NT2/D1 (cell line): ENCODE results near the gene NKX6-2.
A peak's percentile ranks its signal among the peaks of the same experiment; 100 is the strongest.

Source experiments
- DNase-seq: peaks from one replicate; pipeline ENCODE4 v3.0.0-alpha.2; 2011; ENCODE audit warnings: low read depth, low spot score
- H3K27me3 ChIP-seq: 2 replicates; pipeline ENCODE4 v1.6.0; 2011; ENCODE audit warnings: mild to moderate bottlenecking; ENCODE audit not compliant: insufficient read length, insufficient read depth
- H3K36me3 ChIP-seq: 2 replicates; pipeline ENCODE4 v1.6.1; 2011; ENCODE audit warnings: mild to moderate bottlenecking, low read length, mixed read lengths; ENCODE audit not compliant: insufficient read depth, insufficient read length
- H3K4me1 ChIP-seq: 2 replicates; pipeline ENCODE4 v1.5.1; 2011; ENCODE audit not compliant: insufficient read depth, insufficient read length
- H3K4me3 ChIP-seq: 2 replicates; pipeline ENCODE4 v1.5.1; 2011; ENCODE audit warnings: low read depth; ENCODE audit not compliant: insufficient read length
- H3K9ac ChIP-seq: 2 replicates; pipeline ENCODE4 v1.6.0; 2011; ENCODE audit warnings: low read depth; ENCODE audit not compliant: insufficient read length
- H3K9me3 ChIP-seq: 2 replicates; pipeline ENCODE4 v1.5.1; 2011; ENCODE audit warnings: mild to moderate bottlenecking, low read length; ENCODE audit not compliant: insufficient read depth
- SUZ12 ChIP-seq: IDR thresholded peaks from 2 replicates; pipeline ENCODE4 v1.6.1; 2011; ENCODE audit not compliant: insufficient read length, insufficient read depth; ENCODE audit errors: extremely low read depth
- YY1 ChIP-seq: IDR thresholded peaks from 2 replicates; pipeline ENCODE4 v1.6.1; 2011; ENCODE audit not compliant: insufficient read length, insufficient read depth
- ZNF274 ChIP-seq: IDR thresholded peaks from 2 replicates; pipeline ENCODE4 v1.6.1; 2011; ENCODE audit warnings: mild to moderate bottlenecking, low read depth, low read length

The NKX6-2 gene

GRCh38 chr10:132737390-132738048 lies 48.4 kb downstream of the NKX6-2 start:
- TF ChIP-seq SUZ12 (no peak), YY1 (no peak), ZNF274 (no peak)
- H3K4me1 ChIP-seq: peaks cover 19% of the 10 kb centered on the region
- no peaks in the 10 kb centered on the region for H3K27me3 ChIP-seq
- no peak overlapping the region for H3K4me3 ChIP-seq
- no peak overlapping the region for H3K9ac ChIP-seq
- H3K36me3 ChIP-seq: peaks cover 2% of the 10 kb centered on the region
- no peaks in the 10 kb centered on the region for H3K9me3 ChIP-seq
- DNase-seq: no peak

DNA sequence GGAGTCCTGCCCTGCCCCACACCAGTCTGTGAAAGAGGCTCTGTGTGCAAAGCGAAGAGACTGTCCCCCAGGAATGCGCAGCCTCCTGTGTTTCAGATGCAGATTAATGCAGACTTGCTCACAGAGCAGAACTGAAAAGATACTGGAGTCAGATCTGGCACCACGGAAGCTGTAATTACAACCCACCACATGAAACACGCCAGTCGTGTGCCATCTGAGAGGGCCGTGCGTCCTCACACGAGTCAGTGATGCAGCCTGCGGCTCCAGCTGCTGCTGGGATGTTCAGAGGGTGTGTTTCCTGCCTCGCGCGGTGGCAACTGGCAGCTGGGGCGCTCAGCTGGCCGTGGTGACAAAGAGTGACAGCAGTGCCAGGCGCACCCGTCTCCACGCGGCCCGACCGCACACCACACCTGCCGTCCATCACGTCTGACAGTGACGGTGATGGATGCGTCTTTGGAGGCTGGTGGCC lies 50.0 kb downstream of the NKX6-2 start:
- no peak for TF ChIP-seq SUZ12
- no peak for TF ChIP-seq YY1
- no peak for TF ChIP-seq ZNF274
- Histone ChIP-seq H3K9ac (peak overlapping the region; percentile 10), H3K4me3 (no peak overlapping the region), H3K9me3 (no peaks in the 10 kb centered on the region), H3K4me1 (peaks cover 14% of the 10 kb centered on the region), H3K27me3 (no peaks in the 10 kb centered on the region), H3K36me3 (peaks cover 2% of the 10 kb centered on the region)
- DNase-seq: no peak

GRCh38 chr10:132735341-132735775 lies 50.6 kb downstream of the NKX6-2 start:
- no peak for DNase-seq

GRCh38 chr10:132733926-132734325 lies 52.0 kb downstream of the NKX6-2 start:
- H3K27me3 ChIP-seq: no peaks in the 10 kb centered on the region
- no peak overlapping the region for H3K9ac ChIP-seq
- TF ChIP-seq SUZ12: no peak
- no peak for TF ChIP-seq ZNF274
- TF ChIP-seq YY1: no peak
- DNase-seq: no peak
- no peak overlapping the region for H3K4me3 ChIP-seq
- H3K4me1 ChIP-seq: peaks cover 14% of the 10 kb centered on the region
- H3K9me3 ChIP-seq: no peaks in the 10 kb centered on the region
- peaks cover 2% of the 10 kb centered on the region for H3K36me3 ChIP-seq

More at GRCh38 chr10:132735341-132735775, 50.6 kb downstream of the NKX6-2 start:
- H3K27me3 ChIP-seq: no peaks in the 10 kb centered on the region
- peaks cover 2% of the 10 kb centered on the region for H3K36me3 ChIP-seq
- H3K4me1 ChIP-seq: peaks cover 14% of the 10 kb centered on the region
- no peaks in the 10 kb centered on the region for H3K9me3 ChIP-seq
- no peak overlapping the region for H3K9ac ChIP-seq
- TF ChIP-seq ZNF274 (no peak), YY1 (no peak), SUZ12 (no peak)
- no peak overlapping the region for H3K4me3 ChIP-seq
